ENCODE data around the gene MACROD2.

DNA sequence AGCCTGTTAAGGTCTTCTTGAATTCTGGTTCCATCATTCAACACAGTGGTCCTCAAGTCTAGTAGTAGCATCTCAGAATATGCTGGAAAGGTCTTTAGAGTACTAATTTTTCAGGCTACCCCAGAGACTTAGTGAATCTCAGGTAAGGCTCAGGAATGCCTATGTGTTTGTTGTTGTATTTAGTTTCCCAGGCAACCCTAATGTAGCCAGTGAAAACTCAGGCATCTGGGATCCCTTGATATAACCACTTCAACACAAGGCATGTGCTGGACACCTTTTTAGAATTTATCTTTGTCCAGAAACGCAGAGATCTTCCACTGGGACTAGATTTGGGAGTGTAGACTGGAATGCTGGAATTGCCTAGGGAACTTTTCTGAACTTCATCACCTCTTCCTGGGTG lies 940.0 kb downstream of the MACROD2 start:
- TF ChIP-seq, protein P1, sequence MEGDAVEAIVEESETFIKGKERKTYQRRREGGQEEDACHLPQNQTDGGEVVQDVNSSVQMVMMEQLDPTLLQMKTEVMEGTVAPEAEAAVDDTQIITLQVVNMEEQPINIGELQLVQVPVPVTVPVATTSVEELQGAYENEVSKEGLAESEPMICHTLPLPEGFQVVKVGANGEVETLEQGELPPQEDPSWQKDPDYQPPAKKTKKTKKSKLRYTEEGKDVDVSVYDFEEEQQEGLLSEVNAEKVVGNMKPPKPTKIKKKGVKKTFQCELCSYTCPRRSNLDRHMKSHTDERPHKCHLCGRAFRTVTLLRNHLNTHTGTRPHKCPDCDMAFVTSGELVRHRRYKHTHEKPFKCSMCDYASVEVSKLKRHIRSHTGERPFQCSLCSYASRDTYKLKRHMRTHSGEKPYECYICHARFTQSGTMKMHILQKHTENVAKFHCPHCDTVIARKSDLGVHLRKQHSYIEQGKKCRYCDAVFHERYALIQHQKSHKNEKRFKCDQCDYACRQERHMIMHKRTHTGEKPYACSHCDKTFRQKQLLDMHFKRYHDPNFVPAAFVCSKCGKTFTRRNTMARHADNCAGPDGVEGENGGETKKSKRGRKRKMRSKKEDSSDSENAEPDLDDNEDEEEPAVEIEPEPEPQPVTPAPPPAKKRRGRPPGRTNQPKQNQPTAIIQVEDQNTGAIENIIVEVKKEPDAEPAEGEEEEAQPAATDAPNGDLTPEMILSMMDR (IDR thresholded peaks at IDR 0.05; ENCODE audit: insufficient read depth, low read depth, low read length) = no peak
- no peak for TF ChIP-seq EZH2 (IDR thresholded peaks at IDR 0.05; ENCODE audit: insufficient read depth, low read length)
